ENCODE data around the gene CYP1B1. TPM values are rescaled to one million over a fixed set of nuclear protein-coding genes. Genes with fewer than 3 reads are reported as not detected.
"Not testable (repeated sequence)": the region's sequence is repeated elsewhere in the genome, so short reads cannot be mapped to it uniquely, and the experiment has no call there.

The CYP1B1 gene
- total RNA-seq, 1 donor from 2014 or later: 16.9 TPM

DNA sequence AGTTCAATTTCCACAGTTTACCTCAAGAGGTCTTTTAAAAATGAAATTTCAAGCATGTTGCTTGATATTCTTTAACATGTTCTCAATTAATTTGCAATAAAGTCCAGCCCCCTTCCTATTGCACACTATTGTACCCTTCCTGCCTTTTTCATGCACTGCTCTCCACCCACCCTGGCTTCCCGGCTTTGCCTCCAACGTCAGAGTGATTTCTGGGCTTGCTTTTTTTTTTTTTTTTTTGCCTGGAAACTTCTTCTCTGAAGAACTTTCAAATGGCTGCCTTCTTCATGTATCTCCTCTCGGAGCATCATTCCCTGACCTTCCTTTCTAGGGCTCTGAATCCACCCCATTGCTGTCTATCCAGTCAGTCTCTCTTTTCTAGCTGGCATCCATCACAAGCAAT, 24.4 kb upstream of the CYP1B1 start:
- no peak for ATAC-seq
- intact Hi-C loops (cut with micrococcal nuclease): no loop called here
- DNase-seq: no peak

DNA sequence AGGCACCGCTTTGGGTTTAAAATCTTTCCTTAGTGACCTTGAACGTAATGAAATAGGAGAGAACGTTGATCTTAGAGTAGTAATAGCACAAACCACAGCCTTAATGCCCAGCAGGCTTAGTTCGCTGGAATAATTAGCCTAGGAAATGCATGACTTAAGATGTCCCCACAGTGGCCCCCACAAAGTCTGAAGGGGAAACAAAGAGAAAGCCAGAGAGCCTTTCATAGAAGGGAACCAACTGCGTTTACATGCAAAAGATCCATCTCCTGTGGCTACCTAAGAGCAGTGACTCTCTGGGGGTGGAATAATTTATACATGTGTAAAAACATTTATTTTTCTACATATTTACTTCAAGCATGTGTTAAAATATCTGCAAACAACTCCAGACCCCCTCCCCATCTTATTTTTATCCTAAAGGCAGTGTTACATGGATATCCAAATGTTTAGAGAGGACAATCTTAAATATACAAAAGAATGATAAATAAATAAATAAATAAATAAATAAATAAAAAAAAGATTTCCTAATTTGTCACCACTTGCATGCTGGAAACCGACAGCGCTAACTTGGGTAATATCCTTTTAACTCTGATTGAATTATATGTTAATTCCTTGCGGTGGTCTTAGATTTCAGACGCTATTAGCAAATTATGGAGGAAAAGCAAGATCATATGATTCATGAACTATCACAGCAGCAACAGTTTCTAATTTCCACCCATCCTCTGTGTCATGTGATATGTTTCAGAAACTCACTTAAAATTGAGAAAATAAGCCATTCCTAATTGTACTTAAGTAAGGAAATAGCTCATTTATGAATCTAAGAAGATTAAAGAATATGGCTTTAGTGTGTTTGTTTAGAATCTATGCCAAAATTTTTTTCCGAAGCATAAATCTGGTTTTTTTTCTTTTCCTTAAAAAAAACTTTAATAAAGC, 23.4 kb upstream of the CYP1B1 start:
- DNase-seq: no peak
- intact Hi-C loops (cut with micrococcal nuclease): no loop called here
- ATAC-seq: no peak

DNA sequence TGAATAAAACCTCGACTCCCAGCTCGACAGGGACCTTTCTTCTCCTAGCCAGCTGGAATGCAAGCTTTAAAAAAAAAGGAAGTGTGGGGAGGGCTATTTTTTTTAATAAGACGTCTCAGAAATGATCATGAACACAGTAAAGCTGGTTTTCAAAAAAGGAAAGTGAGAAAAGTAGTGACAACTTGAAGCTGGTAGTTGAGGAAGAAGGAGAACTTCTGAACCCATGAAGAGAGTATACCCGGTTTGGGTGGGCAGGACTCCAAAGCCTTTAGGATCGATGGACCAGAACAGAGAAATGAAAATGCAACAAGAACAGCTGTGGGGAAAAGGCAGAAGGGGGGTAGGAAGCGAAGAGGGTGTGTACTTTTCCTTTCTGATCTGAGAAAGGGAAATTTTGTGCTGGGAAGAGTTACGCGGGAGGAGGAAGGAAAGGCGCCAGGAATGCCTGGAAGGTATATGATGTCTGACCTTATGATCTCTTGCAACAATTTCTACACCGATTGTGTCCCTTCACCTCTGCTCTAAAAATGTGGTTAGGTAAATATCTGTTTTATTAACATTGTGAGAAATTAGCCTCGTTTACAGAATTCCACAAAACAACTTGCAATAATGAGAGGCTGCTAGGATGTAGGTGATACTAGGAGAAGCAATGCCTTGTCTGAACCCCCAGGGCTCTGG, 22.6 kb upstream of the CYP1B1 start:
- ATAC-seq (peak; percentile 42), DNase-seq (no peak)
- intact Hi-C loops (cut with micrococcal nuclease): no loop called here

DNA sequence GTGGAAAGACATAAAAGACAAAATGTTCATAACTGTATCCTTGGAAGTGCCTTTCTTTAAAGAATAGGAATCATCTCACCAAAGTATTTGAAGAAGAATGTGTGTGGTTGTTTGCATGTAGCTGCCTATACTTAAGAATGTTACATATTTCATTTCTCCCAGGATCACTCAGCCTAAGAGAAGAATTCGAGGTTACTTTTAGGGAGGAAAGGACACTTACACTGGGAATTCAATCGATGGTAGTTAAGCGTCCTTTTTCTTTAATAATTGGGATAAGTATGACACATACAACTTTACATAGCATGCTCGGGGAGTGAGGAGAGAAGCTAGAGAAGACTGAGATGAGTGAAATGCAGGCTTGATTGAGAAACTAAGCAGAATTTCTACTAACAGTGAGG, 22.0 kb upstream of the CYP1B1 start:
- intact Hi-C loops (cut with micrococcal nuclease): no loop called here
- DNase-seq: no peak
- no peak for ATAC-seq

DNA sequence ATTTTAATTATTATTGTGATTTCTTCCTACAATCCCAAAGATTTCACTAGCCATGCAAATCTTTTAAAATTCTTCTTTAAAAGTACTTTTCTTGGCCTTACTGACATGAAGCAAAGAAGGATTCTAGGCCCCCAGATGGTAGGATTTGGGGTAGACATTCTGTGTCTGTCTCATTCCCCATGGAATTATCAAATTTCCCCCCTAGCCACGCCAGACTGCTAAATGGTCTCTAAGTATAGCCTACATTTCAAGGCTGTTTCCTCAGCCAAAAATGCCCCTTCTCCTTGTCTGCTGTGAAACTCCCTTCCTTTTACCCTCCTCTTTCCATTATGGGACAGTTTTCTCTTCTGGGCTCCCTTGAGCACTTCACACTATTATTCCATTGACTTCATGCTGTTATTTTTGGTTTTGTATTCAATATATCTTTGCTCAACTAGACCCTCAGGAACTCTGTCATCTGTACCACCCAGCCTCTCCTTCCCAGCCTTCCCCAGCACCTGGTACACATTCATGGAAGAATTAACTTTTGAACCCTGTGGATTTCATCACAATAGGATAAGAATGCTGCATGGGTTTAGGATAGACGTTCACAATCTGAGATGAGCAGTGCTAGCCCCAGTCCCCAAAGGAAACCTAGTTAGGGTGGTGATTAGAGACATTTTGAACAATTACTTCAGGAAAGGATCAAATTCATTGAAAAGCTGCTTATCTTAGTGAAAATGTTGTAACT, 21.5 kb upstream of the CYP1B1 start:
- ATAC-seq: no peak
- intact Hi-C loops (cut with micrococcal nuclease): no loop called here

DNA sequence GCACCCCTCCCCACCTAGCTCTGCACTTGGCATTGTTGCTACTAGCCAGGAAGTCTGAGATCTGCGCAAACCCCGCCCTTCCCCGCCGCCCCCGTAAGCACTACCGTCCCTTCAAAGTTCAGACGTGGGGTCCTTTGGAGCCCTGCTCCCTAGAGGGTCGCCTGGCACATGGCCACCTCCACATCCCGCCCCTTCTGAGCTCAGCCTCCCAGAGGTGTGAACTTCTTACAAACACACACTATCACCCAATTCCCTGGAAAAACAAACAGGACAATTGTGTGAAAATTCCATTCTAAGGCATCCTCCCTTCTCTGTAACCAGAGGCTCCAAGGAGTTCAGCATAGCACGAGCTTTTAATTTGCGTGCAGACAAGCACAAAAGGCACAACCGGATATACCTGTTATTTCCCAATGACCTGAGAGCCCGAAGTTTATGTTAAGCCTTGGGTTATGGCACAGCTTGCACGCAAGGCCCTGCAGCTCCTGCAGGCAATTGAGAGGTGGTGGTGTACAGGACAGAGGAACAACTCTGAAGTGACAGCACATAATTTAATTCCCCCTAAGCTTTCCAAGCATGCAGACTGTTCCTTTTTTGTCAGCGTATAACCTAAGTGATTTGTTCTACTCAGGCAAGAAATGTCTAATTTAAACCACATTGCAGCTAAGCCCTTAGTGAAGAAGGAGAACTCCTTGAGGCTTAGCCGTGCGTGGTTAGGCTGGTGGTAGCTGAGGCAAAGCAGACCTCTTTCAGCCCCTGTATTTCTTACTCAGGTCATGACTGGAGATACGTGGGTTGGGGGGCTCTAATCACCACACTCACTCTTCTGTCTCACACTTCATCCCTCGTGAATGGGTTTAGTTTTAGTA, 20.3 kb upstream of the CYP1B1 start:
- intact Hi-C loops (cut with micrococcal nuclease): no loop called here
- peak; percentile 33 for ATAC-seq
- DNase-seq: peak; percentile 71

More for the DNA sequence above, 21.5 kb upstream of the CYP1B1 start:
- no peak for DNase-seq

DNA sequence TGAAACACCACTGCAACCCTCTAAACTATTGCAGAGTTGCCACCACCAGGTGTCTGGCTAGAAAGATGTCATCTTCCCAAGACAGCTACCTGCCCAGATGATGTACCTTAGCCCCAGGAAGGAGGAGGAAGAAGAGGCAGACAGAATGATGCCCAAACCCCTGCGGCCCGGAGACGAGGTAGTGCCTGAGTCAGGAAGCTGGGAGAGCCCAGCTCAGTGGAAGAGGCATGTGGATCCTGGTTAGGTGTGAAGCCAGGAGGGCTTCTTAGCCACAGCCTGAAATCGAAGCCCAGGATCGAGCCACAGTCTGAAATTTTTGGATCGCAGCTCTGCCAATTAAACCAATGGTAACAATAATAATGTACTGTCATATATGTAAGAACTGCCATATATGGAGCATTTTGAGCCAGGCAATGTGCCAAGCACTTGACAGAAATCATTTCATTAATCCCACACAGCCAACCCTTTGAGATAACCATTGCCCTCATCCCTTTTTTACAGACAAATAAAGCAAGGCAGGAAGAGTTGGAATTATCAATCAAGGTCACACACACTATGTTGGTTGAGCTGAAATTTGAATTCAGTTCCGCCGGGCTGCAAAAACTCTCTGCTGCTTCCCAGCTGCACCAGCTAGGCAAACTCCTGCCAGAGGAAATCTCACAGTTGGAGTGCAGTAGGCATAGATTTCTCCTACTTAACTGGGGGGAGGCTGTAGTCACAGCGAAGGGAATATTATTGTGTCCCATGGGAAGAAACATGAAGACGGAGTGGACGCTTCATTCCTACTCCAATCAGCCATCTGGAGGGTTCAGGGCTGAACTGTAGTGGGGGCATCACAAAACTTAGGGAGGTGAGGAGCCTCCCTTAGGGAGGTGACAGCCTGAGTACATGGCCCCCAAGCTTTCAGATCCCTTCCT, 19.4 kb upstream of the CYP1B1 start:
- intact Hi-C loops (cut with micrococcal nuclease): no loop called here
- no peak for DNase-seq
- ATAC-seq: no peak

DNA sequence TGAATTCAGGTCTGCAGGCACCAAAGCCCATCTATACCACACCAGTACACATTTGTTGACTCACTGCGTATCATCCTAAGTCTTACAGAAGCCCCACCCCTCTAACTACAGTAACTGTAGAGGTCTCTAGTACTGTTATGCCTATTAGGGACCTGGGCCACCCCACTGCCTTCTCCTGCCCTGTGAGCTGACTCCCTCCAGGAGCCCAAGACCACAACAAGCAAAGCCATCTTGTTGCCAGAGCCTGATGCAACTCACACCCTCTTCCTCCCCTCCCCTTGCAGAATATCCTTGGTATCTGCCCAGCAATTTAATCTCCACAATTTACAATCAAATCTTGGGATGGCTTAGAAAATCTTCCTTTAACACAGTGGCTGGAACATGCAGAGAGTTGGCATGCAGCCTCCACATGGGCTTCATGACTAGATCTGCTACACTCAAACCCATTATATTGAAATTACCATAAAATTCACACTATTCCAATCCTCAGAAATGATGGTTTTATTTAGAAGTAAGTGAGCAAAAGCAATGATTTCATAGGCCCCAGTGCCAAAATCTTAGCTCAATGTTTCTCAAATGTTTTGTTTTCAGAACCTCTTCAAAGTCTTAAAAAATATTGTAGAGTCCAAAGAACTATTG, 17.7 kb upstream of the CYP1B1 start:
- intact Hi-C loops (cut with micrococcal nuclease): no loop called here
- DNase-seq (no peak), ATAC-seq (peak; percentile 33)

DNA sequence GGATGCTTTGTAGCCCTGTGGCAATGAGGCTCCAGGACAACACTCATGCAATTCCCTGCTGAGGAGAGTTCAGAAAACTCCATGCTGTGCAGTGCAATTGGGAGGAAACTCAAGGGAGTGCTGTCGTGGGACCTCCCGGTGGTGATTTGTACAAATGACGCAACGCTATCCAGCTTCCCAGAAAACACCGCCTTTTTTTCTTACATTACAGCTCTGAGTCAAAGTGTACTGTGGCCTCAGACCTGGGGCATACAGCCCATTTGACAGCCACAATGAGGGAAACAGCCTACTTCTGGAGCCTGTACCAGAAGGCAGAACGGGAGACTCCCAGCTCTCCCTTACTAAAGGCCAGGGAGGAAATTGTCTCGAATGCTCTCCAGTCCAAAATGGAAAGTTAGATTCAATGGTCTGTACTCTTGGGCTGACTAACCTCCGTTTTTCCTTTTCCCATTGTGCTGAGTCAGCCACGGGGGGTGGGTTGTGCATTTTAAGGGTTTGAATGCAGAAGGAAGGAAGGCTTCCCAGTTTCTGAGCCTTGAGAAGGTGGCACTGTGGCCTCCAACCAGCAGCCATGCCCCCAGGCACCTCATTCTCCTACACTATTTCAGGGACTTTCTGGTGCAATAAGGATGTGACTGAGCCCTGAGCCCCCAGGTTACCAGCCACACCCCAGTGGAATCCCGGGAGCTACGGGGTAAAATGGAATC, 16.4 kb upstream of the CYP1B1 start:
- intact Hi-C loops (cut with micrococcal nuclease): no loop called here
- peak; percentile 65 for DNase-seq
- peak; percentile 86 for ATAC-seq

DNA sequence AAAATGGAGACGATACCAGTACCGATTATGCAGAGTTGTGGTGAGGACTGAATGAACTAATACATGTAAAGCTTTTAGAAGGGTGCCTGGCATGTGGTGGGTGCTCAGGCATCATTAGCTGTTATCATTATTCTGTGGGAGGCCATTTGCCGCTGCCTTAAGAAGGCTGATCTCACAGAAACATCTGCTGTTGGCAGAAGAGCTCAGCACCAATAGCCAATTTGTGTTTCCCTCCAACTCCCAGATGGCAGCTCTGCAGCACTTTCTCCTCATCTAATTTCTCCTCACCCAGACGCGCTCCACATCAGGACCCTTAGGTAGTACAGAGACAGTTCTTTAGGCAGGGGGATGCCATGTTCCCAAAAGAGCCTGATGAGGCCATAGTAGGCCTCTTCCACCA, 15.8 kb upstream of the CYP1B1 start:
- intact Hi-C loops (cut with micrococcal nuclease): no loop called here
- no peak for DNase-seq
- peak; percentile 13 for ATAC-seq

DNA sequence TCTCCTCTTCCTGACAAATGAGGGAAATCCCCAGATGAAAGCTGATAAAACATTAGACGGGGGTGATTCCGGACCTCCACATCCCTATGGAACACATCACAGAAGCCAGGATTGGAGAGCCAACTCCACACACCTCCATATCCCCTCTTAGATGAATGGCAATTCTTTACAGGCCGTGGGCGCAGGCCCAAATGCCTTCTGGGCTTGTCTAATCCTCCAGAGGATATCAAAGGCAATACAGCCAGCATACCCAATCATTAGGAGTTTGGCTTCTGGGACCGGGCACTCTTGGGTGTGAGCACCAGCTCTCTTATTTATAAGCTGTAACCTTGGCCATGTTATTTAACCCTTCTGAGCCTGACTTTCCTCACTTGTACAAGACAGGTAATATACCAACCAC, 15.0 kb upstream of the CYP1B1 start:
- ATAC-seq (no peak), DNase-seq (no peak)
- intact Hi-C loops (cut with micrococcal nuclease): no loop called here

DNA sequence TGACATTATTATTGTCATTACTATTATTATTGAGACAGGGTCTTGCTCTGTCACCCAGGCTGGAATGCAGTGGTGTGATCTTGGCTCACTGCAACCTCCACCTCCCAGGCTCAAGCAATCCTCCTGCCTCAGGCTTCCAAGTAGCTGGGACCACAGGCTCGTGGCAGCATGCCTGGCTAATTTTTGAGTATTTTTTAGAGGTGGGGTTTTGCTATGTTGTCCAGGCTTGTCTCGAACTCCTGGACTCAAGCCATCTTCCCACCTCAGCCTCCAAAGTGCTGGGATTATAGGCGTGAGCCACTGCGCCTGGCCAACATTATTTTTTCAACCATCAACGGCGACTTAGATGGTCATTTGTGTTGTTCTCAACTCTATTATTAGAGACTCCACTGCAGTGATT, 14.3 kb upstream of the CYP1B1 start:
- DNase-seq; ATAC-seq; intact Hi-C loops (cut with micrococcal nuclease): not testable (repeated sequence)

DNA sequence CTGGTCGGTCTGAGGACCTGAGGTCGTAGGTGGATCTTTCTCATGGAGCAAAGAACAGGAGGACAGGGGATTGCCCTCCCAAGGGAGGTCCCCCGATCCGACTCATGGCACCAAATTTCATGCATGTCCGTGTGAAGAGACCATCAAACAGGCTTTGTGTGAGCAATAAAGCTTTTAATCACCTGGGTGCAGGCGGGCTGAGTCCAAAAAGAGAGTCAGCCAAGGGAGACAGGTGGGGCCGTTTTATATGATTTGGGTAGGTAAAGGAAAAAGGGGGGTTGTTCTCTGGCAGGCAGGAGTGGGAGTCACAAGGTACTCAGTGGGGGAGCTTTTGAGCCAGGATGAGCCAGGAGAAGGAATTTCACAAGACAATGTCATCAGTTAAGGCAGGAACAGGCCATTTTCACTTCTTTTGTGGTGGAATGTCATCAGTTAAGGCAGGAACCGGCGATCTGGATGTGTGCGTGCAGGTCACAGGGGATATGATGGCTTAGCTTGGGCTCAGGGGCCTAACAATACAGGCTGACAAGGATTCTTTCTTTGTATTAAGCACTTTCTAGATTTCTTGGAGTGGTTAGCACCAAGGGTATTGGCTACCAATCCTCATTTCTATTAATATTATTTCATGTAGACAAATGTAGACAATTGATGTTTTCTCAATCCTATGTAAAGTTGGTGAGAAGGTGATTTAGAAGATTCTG, 10.2 kb upstream of the CYP1B1 start:
- intact Hi-C loops (cut with micrococcal nuclease); DNase-seq; ATAC-seq: not testable (repeated sequence)

DNA sequence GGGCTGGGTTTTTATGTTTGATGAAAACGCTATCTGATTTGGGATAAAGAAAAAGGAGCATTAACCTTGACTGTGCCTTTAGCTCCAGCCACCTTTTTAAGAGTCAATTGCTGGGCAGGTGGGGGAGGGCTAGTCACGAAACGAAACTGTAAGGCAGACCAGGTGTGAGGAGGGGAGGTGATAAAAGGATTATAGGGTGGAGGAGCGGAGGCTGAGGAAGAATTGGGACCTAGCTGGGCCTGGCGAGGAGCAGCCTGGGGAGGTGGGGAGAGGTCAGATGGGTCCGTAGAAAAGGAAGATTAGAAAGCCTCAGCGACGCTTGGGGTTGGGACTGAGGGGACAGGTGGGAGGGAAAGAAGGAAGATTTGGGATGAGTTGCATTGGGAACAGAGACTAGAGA, 8.6 kb upstream of the CYP1B1 start:
- ATAC-seq; intact Hi-C loops (cut with micrococcal nuclease); DNase-seq: not testable (repeated sequence)

DNA sequence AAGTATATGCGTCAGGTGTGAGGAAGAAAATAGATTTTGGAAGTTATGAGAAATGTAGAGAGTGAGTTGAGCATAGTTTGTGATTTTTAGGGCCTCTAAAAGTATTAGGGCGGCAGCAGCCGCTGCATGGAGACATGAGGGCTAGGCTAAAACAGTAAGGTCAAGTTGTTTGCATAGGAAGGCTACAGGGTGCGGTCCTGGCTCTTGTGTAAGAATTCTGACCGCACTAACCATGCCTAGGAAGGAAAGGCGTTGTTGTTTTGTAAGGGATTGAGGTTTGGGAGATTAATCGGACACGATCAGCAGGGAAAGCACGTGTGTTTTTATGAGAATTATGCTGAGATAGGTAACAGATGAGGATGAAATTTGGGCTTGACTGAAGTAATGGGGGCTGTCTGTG, 6.8 kb upstream of the CYP1B1 start:
- ATAC-seq; DNase-seq; intact Hi-C loops (cut with micrococcal nuclease): not testable (repeated sequence)

DNA sequence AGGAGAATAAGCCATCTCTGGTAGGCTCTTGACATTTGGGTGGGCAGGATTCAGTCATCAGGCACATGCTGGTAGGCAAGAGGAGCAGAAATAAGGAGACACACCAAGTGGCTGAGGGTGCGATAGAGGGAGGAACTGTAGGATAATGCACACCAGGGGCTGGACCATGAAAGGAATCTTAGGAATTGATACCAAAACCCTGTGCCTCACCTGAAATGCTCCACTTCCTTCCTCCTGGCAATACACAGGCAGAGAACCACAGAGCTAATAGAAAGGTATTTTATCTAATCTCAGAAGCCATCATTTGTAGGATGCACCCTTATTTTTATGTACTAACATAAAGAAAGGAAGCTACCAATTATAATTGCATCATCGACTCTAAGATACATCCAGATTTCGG, 4.4 kb upstream of the CYP1B1 start:
- ATAC-seq (no peak), DNase-seq (no peak)
- intact Hi-C loops (cut with micrococcal nuclease): no loop called here

Data from left ventricle myocardium superior (tissue), 1 donor.